AG09309 (cell line): ENCODE data around the gene USP46.

Experiments
- DNase-seq: peaks from one replicate; pipeline ENCODE4 v3.0.0-alpha.2; 2010; ENCODE audit warnings: low read depth
- H3K4me3 ChIP-seq: 2 replicates; pipeline ENCODE4 v1.5.1; 2011; ENCODE audit warnings: mild to moderate bottlenecking, low read depth, low read length, moderate library complexity; ENCODE audit not compliant: control insufficient read depth
- TF ChIP-seq, protein P1 (sequence below): IDR thresholded peaks from 2 replicates; pipeline ENCODE4 v1.5.1; 2011; ENCODE audit warnings: mild to moderate bottlenecking, low read depth, low read length, inconsistent platforms; ENCODE audit not compliant: insufficient read depth, control insufficient read depth; ENCODE audit errors: missing control alignments

Gene USP46

DNA sequence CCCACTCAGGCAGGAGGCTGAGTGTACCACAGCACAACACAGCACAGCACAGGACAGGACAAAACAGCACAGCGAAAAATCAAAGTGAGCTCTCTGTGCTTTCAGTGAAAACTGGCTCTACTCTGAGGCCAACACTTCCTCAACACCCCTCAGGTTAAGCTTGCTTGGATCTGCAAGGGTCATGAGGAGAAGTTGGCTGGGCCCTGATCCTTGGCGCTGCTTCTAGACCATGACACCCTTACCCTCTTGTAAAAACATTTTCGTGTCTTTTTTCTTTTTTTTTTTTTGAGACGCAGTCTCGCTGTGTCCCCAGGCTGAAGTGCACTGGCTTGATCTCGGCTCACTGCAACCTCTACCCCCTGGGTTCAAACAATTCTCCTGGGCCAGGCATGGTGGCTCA is 25.3 kb downstream of the USP46 start:
- DNase-seq = no peak
- H3K4me3 ChIP-seq = no peak overlapping the region
- TF ChIP-seq, protein P1, sequence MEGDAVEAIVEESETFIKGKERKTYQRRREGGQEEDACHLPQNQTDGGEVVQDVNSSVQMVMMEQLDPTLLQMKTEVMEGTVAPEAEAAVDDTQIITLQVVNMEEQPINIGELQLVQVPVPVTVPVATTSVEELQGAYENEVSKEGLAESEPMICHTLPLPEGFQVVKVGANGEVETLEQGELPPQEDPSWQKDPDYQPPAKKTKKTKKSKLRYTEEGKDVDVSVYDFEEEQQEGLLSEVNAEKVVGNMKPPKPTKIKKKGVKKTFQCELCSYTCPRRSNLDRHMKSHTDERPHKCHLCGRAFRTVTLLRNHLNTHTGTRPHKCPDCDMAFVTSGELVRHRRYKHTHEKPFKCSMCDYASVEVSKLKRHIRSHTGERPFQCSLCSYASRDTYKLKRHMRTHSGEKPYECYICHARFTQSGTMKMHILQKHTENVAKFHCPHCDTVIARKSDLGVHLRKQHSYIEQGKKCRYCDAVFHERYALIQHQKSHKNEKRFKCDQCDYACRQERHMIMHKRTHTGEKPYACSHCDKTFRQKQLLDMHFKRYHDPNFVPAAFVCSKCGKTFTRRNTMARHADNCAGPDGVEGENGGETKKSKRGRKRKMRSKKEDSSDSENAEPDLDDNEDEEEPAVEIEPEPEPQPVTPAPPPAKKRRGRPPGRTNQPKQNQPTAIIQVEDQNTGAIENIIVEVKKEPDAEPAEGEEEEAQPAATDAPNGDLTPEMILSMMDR = no peak

DNA sequence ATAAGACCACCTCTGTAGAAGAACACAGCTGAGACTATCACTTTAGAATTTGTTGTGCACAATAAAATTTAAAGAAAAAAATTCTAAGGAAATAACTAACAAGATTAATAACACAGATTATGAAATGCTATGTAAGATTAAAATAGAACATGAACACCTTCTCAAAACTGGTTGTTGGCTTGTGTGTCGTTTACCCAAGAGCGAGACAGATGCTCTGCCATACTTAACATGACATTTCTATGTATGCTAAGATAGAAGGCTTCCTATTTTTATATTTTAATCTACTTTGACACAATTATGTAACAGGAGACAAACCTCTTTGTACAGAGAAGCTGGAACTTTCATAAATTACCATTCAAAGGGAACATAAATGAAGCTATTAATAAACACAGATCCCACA is 30.1 kb downstream of the USP46 start:
- no peak for DNase-seq
- no peak overlapping the region for H3K4me3 ChIP-seq
- TF ChIP-seq, protein P1 = no peak

- H3K4me3 ChIP-seq = no peak overlapping the region
- no peak for DNase-seq
- TF ChIP-seq, protein P1 = no peak
These were observed 30.6 kb downstream of the USP46 start for GRCh38 chr4:52628543-52628942.

- no peak for DNase-seq
- TF ChIP-seq, protein P1 = no peak
- no peak overlapping the region for H3K4me3 ChIP-seq
These were observed 31.2 kb downstream of the USP46 start for GRCh38 chr4:52627876-52628275.

DNA sequence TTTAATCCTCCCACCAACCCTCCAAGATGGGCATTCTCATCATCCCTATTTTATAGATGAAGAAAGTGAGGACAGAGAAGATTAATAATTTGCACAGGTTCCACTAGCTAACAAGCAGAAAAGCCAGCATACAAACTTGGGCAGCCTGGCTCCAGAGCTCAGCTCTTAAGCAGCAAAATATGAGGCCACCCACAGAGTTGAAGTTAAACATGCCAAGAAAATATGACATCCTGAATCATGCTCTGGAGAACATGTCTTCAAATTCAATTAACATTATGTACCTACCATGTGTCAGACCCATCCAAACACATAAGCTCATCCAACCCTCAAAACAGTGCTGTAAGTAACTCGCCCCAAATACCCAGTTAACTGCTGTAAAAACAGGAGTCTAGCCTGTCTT is 33.9 kb downstream of the USP46 start:
- no peak for DNase-seq
- TF ChIP-seq, protein P1 = no peak
- no peak overlapping the region for H3K4me3 ChIP-seq

GRCh38 chr4:52622564-52622963 is 36.5 kb downstream of the USP46 start:
- H3K4me3 ChIP-seq = no peak overlapping the region
- no peak for DNase-seq
- TF ChIP-seq, protein P1 = no peak

GRCh38 chr4:52621567-52621966 is 37.5 kb downstream of the USP46 start:
- no peak overlapping the region for H3K4me3 ChIP-seq
- TF ChIP-seq, protein P1 = no peak
- DNase-seq = no peak
